ENCODE results near the gene LTB.
A peak's percentile ranks its signal among the peaks of the same experiment; 100 is the strongest.

The LTB gene

GRCh38 chr6:31582230-31582643 is at the start of gene LTB:
Gene LTB, minus strand, starts transcription at chr6:31582424. Its CDS starts 7 bp downstream, at chr6:31582417.
- DNase-seq (ENCODE audit: low read depth, low spot score), result no peak

GRCh38 chr6:31631681-31632278 is 49.6 kb upstream of the LTB start:
- no peak for DNase-seq (ENCODE audit: low read depth, low spot score)

DNA sequence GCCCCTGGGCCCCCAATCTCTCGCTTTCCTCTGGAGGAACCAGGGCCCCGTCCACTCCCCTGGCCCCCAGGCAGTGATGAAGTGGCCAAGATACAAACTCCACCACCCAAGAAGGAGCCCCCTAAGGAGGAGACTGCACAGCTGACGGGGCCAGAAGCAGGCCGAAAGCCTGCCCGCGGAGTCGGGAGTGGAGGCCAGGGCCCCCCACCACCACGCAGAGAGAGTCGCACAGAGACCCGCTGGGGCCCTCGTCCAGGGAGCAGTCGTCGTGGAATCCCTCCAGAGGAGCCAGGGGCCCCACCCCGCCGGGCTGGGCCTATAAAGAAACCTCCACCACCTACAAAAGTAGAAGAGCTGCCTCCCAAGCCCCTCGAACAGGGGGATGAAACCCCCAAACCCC is 49.0 kb upstream of the LTB start:
- no peak for DNase-seq (ENCODE audit: low read depth, low spot score)

DNA sequence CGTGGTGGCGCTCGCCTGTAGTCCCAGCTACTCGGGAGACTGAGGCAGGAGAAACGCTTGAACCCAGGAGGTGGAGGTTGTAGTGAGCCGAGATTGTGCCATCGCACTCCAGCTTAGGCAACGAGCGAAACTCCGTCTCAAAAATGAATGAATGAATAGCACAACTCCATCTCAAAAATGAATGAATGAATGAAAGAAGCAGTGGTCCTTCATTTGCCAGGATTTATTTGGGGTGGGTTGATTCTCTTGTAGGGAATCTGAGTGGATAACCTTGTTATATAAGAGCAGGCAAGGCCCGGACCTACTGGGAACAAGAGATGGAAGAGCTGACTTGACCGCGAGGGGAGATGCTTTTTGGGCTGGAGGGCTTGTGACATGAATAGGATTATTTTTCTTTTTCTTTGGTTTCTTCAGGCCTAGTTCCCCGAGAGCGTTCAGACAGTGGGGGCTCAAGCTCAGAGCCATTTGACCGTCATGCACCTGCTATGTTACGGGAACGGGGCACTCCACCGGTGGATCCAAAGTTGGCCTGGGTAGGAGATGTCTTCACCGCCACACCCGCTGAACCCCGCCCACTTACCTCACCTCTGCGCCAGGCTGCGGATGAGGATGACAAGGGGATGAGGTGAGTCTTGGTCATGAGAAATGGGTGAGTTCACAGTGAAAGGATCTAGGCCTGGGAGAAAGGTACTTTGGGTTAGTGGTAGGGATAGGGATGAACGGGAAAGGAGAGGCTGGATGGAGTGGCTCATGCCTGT is 48.1 kb upstream of the LTB start:
- DNase-seq (ENCODE audit: low read depth, low spot score), result no peak

- DNase-seq (ENCODE audit: low read depth, low spot score), result no peak
Observed at GRCh38 chr6:31629014-31629413, 46.8 kb upstream of the LTB start.

DNA sequence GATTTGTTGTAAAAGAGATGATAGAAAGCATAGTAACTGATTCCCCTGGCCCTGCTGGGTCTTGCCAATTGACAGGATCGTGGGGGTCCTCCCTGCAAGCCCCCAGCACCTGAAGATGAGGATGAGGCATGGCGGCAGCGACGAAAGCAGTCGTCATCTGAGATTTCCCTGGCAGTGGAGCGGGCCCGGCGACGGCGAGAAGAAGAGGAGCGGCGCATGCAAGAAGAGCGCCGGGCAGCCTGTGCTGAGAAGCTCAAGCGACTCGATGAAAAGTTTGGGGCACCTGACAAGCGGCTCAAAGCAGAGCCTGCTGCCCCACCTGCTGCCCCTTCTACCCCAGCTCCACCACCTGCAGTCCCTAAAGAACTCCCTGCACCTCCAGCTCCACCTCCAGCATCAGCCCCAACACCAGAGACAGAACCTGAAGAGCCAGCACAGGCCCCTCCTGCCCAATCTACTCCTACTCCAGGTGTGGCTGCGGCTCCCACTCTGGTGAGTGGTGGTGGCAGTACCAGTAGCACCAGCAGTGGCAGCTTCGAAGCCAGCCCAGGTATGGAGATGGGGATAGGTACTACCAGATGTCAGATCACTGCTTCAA is 45.6 kb upstream of the LTB start:
- DNase-seq (ENCODE audit: low read depth, low spot score), result no peak

- no peak for DNase-seq (ENCODE audit: low read depth, low spot score)
Observed at GRCh38 chr6:31626952-31627351, 44.7 kb upstream of the LTB start.

- DNase-seq (ENCODE audit: low read depth, low spot score), result no peak
Observed at GRCh38 chr6:31624070-31624469, 41.8 kb upstream of the LTB start.

GRCh38 chr6:31622684-31623091 is 40.5 kb upstream of the LTB start:
- DNase-seq (ENCODE audit: low read depth, low spot score), result no peak

- no peak for DNase-seq (ENCODE audit: low read depth, low spot score)
Observed at GRCh38 chr6:31621991-31622390, 39.8 kb upstream of the LTB start.

DNA sequence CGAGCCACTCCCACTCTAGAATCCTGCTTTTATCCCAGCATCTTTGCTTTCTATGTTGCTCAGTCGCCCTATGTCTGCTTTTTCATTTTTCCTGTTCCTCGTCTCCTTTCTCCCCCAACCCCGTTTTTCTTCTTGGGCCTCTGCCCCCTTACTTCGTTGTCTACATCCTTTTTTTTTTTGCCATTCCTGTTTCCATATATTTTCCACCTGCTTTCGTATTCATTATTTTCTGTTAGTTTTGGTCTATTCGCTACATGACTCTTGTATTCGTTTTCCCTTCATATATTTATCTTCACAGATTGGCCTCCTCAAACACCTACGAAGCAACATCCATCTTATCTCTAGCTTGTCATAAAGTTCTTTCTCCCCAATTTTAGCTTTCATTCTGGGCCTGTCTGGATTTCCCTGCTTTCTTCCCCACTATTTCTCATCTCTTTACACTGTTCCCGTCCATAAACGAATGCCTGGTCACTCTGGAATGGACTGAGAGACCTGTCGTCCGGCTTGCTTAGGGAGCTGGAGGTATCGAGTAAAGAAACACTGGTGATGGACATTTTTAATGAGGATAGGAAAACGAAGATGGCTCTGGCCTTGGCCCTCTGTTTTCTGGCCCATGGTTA is 39.2 kb upstream of the LTB start:
- DNase-seq (ENCODE audit: low read depth, low spot score), result no peak

- DNase-seq (ENCODE audit: low read depth, low spot score), result no peak
Observed at GRCh38 chr6:31620586-31621319, 38.5 kb upstream of the LTB start, which contains the start of gene PRRC2A. Gene PRRC2A, plus strand, starts transcription at chr6:31620715. Its CDS starts 2,075 bp downstream, at chr6:31622790.

DNA sequence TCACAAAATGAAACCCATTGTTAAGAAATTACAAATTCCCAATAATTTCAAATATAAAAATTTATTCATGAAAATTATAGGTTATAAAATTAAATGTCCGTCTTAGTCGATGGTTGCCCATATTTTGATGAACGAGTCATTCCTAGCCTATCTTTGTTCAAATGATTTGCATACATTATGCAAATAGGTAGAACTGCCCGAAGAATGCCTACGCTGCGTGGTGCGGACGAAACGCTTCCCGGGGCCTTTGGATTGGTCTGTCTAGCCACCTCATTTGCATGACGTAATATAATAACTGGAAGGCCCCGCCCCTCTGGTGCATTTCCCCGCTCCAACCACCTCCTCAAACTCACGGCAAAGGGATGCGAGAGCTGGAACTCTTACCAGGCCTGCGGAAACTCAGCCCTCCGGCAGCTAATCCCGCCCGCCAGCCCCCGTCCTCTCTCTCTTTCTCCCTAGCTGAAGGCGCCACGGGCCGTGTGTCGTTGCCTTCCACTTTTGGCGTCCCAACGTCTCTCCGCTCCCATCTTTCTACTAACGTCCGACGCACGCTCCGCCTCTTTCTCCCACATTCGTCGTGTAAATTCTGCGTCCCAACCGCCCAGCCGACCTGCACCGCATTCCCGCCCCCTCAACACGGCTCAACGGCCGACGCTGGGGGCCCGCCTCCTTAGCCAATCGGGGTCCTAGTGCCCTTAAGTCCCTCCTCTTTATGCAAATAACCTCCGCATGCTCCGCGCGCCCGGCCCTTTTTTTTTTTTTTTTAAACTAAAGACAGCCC is 37.8 kb upstream of the LTB start:
- DNase-seq (ENCODE audit: low read depth, low spot score), result peak; percentile 99

DNA sequence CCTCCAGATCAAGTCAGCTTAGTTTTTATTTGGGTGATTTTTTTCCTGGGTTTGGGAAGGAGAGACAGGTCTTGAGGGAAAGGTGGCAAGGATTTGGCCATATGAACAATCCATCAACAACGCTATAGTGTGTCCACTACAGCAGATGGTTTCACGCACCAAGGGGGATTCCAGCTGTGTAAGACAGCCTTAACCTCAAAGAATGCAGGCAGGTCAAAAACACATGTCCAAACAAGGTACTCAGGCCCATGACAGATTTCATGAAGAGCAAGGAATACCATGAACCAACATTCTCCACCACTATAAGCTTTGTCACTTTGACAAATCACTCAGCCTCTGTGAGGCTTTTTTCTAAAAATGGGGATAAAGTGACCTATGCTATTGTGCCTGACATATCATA is 34.8 kb upstream of the LTB start:
- no peak for DNase-seq (ENCODE audit: low read depth, low spot score)

DNA sequence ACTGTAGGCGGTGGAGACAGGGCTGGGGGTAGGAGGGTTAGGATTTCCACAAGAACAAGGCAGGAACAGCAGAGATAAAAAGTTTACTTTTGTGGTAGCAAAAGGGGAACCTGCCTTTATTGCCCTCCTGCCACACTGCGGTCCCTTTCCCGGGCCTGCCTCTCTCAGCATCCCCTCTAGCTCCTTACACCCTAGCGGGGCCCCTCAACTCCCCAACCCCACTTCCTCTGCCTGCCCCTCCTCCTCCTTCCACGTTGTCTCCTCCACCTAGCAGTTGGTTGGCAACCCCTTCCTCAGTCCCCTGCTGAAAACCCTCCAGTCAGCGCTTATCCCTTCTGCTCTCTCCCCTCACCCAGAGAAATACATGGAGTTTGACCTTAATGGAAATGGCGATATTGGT is 33.5 kb upstream of the LTB start:
- no peak for DNase-seq (ENCODE audit: low read depth, low spot score)

- DNase-seq (ENCODE audit: low read depth, low spot score), result no peak
Observed at GRCh38 chr6:31614684-31615578, 32.7 kb upstream of the LTB start, which contains the start of gene AIF1. Gene AIF1, plus strand, starts transcription at chr6:31615234. Its CDS starts 96 bp downstream, at chr6:31615330.

- no peak for DNase-seq (ENCODE audit: low read depth, low spot score)
Observed at GRCh38 chr6:31614075-31614619, 31.9 kb upstream of the LTB start.

- DNase-seq (ENCODE audit: low read depth, low spot score), result no peak
Observed at GRCh38 chr6:31610968-31611367, 28.7 kb upstream of the LTB start.

Data from smooth muscle cell of the brain vasculature (primary cell).